Renal cortex interstitium (tissue), 11 donors: ENCODE data around the gene PDIA6. TPM values are rescaled to one million over a fixed set of nuclear protein-coding genes. Genes with fewer than 3 reads are reported as not detected.
A peak's percentile ranks its signal among the peaks of the same experiment; 100 is the strongest.

Experiments
- DNase-seq, 11 donors: peaks; one replicate each; pipeline ENCODE4 v3.0.0-alpha.2; 2013; ENCODE audit warnings: low read depth in 9 of 11, low spot score in 4 of 11; ENCODE audit errors: extremely low read depth in 1 of 11
- polyA plus RNA-seq, 3 donors: library from polyadenylated mRNA; unstranded; fragments of 120-200 nt; gene quantifications; one replicate each; pipeline ENCODE4 v1.2.1, GENCODE V29; 2013; ENCODE audit not compliant: insufficient read length in 3 of 3

PDIA6 gene
- polyA plus RNA-seq, 3 donors = 335 to 375 (median 363) TPM

GRCh38 chr2:10775021-10775780, 37.4 kb downstream of the PDIA6 start:
- no peak for DNase-seq

DNA sequence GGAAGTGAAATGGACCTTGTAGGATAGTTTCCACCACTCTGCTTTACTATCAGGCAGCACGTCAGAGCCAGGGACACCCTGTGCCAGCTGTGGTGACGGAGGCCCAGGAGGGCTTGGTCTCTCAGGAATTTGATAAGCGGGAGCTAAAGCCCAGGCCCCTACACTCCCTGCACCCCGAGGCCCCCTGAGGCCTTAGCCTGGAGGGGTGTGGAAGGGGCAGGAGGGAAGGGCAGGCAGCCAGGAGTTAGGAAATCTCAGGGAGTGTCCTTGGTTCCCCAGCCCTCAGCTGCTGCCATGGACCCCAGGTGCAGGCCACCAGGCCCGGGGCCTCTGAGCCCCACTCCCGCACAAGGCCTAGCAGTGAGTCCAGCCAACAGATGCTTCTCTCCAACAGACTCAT, 38.2 kb downstream of the PDIA6 start:
- DNase-seq = no peak

GRCh38 chr2:10773821-10774341, 38.7 kb downstream of the PDIA6 start:
- no peak for DNase-seq

- no peak for DNase-seq
Measured at GRCh38 chr2:10772868-10773215, 39.7 kb downstream of the PDIA6 start.

DNA sequence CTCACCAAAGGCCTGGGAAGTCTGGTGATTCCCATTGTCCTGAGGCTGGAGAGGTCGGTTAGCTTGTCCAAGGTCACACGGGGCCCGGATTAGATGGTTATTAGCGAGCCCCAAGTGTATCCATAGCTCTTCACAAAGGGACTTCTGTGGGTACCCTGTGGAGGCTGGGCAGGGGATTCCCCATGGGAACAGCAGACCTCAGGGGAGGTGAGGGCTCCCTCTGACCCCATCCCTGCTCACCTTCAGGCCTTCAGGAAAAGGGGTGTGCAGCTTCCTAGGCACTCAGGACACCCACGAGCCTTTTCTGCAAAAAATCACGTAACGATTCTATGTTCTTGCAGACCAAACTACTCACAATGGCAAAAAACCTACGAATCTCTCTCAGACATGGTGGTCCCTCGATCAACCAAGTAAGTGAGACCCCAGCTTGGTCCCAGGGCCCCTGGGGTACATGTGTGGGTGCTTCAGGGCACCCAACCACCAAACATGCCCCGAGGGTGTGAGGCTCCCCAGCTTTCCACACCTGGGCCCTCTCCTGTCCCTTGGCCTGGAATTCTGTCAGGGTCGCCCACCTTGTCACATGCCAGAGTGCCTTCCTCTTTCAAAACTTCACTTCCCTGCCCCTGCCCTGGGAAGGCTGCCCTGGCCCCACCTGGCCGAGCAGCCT, 40.3 kb downstream of the PDIA6 start:
- DNase-seq = no peak

DNA sequence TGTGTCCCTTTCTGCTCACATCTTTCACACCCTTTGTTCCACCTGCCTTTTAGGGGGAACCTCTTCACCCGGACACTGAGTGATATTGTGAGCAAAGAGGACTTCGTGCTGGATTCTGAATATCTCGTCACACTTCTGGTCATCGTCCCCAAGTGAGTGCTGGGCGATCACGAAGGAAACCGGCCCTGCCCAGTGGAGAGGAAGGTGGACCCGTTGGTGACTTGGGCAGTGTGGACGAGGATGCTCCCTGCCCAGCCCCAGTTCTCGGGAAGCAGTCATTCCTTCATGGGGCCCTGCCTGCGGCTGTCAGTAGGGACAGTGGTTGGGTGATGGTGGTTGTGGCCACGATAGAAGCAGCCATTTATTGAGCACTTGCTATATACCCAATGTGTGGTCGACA, 40.8 kb downstream of the PDIA6 start:
- DNase-seq = no peak

DNA sequence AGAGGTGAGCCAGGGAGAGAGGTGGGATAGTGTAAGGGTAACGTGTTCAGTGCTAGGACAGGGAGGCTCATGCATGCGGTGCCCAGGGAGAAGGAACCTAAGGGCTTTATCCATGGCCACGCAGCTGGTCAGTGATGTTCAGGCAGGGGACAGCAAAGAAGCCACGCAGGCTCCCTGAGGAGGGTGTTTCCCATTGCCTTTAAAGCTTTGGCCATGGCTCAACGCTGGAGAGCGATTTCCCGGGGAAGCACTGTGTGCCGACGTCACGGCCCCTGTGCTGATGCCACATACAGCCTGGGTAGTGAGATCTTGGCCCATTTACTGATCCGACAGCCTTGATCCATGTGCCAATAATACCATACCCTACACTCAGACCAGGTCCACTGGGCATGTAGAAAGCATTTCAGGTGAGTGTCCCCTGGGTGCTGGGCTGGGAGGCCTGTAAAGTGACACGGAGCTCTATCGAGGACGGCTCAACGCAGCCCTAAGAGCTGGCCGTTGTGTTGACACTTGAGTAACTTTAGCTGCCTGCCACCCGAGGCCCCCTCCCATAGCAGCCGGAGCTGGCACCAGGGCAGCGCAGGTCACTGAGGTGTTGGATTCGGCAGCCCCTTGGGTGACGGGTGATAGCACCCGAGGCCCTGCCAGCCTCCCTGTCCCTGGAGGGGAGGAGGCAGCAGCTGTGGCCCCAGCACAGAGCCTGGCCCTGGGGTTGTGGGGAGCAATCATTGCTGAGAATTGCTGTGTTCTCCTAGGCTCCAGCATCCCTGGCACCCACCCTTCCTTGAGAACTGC, 41.4 kb downstream of the PDIA6 start:
- no peak for DNase-seq

GRCh38 chr2:10768063-10768507, 44.5 kb downstream of the PDIA6 start:
- no peak for DNase-seq

- no peak for DNase-seq
Measured at GRCh38 chr2:10765914-10766313, 46.7 kb downstream of the PDIA6 start.

DNA sequence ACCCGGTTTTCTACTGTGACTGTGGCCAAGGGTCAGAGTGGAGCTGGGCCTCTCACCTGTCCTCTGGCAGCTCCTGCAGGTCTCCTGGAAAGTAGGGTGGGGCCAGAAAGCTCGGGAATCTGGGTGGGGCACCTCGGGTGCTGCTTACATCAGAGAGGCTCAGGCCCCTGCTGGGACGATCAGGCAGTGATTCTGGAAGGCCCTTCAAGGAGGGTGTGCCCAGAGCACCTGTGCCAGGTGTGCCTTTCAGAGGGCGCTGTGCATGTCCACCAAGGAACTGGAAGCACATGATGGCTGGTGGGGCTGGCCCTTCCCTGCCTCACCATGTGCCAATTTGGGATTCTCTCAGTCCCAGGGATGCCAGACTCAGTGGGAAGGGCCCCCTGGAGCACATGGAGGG, 47.1 kb downstream of the PDIA6 start:
- DNase-seq = no peak

GRCh38 chr2:10764896-10765295, 47.7 kb downstream of the PDIA6 start:
- DNase-seq = no peak

DNA sequence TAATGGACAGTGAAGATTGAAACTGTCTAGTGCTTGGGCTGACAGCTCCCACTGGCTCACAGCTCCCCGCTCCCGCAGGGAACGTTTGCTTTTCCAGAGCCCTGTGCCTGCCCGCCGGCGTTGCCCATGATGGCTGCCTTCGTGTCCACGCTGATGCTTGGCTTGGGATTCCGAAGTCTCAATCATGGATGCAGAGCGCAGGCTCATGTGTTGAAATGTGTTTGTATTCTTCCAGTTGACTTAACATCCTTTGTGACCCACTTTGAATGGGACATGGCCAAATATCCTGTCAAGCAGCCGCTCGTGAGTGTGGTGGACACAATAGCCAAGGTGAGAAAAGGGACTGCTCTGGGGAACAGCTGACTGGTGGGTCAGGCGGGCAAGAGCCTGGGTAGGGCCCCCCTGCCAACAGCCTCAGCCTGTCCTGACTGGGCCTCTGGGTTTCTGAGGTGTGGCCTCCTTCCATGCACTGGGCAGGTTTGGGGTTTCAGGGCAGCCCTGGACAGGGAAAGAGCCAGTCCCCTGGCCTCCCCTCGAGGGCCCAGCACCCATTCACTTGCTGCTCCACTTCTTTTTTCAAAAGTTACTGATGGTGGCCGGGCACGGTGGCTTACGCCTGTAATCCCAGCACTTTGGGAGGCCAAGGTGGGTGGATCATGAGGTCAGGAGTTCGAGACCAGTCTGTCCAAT, 48.3 kb downstream of the PDIA6 start:
- no peak for DNase-seq

GRCh38 chr2:10763461-10763800, 49.2 kb downstream of the PDIA6 start:
- DNase-seq = no peak

GRCh38 chr2:10762651-10763460, 49.7 kb downstream of the PDIA6 start:
- DNase-seq = peak in 6 of 11 donors; percentile 23 to 36 (median 26)

- DNase-seq = no peak
Measured at GRCh38 chr2:10761591-10761990, 51.0 kb downstream of the PDIA6 start.

DNA sequence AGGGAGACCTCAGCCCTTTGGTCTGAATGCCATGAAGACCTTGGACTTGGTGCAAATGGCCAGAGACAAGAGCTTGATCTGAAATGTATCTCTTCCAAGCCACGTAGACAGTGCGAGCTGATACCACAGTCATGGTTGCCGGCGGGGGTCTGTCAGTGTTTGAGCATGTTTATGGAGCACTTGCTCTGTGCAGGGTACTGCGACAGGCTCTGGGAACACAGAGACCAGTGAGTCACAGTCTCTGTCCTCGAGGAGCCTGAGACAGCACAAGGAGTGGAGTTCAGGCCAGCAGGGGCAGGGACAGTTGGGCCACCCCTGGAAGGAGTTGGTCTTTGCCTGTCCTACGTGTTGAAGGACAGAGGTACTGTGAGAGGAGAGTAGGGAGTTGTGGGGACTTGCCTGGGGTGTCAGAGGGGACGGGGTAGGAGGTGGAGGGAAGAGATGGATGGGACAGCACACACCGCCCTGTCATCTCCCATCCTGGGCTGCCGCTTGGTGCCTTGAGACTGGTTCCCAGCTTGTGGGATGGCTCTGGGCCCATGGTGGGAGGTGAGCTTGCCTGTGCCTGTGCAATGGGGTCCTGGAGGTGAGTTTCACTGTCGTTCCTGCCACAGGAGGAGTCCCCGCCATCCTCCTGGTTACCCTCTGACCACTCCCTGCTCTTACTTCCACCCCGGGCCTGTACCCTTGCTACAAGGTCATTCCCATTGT, 51.6 kb downstream of the PDIA6 start:
- no peak for DNase-seq

GRCh38 chr2:10759151-10759714, 53.4 kb downstream of the PDIA6 start:
- no peak for DNase-seq
